H4 (cell line): ENCODE data around the gene RERE. TPM values are rescaled to one million over a fixed set of nuclear protein-coding genes. Genes with fewer than 3 reads are reported as not detected.

ENCODE experiments used
- DNase-seq: peaks from one replicate; pipeline ENCODE4 v3.0.0-alpha.2; 2015; ENCODE audit warnings: low spot score
- total RNA-seq: library from RNA; depleted of rRNA; stranded (reverse); fragments of >200 nt; shearing (Covaris generic); gene quantifications from 2 replicates; pipeline ENCODE4 v1.2.3, GENCODE V29; 2014

Gene RERE
- total RNA-seq, 1 experiment from 2014 or later: 19.1 TPM

GRCh38 chr1:8408151-8408839, 409.1 kb downstream of the RERE start:
- peak; percentile 75 for DNase-seq

- DNase-seq: no peak
Measured at GRCh38 chr1:8407652-8408051, 409.8 kb downstream of the RERE start.

- DNase-seq: no peak
Measured at GRCh38 chr1:8406960-8407359, 410.5 kb downstream of the RERE start.

- no peak for DNase-seq
Measured at GRCh38 chr1:8406011-8406410, 411.4 kb downstream of the RERE start.

- no peak for DNase-seq
Measured at GRCh38 chr1:8404460-8405370, 412.7 kb downstream of the RERE start.

GRCh38 chr1:8402109-8402710, 415.2 kb downstream of the RERE start:
- DNase-seq: no peak

GRCh38 chr1:8398677-8399076, 418.8 kb downstream of the RERE start:
- DNase-seq: no peak

- DNase-seq: no peak
Measured at GRCh38 chr1:8398086-8398485, 419.4 kb downstream of the RERE start.

GRCh38 chr1:8397511-8397910, 419.9 kb downstream of the RERE start:
- DNase-seq: no peak

GRCh38 chr1:8396786-8397406, 420.5 kb downstream of the RERE start:
- peak; percentile 77 for DNase-seq

- no peak for DNase-seq
Measured at GRCh38 chr1:8396083-8396785, 421.2 kb downstream of the RERE start.

- DNase-seq: no peak
Measured at GRCh38 chr1:8395433-8395866, 422.0 kb downstream of the RERE start.

- peak; percentile 90 for DNase-seq
Measured at GRCh38 chr1:8394456-8395321, 422.8 kb downstream of the RERE start.

GRCh38 chr1:8392522-8392921, 424.9 kb downstream of the RERE start:
- no peak for DNase-seq

- DNase-seq: no peak
Measured at GRCh38 chr1:8390707-8391106, 426.7 kb downstream of the RERE start.

GRCh38 chr1:8389958-8390535, 427.4 kb downstream of the RERE start:
- DNase-seq: no peak

- DNase-seq: no peak
Measured at GRCh38 chr1:8388732-8389562, 428.5 kb downstream of the RERE start.

GRCh38 chr1:8386247-8386646, 431.2 kb downstream of the RERE start:
- no peak for DNase-seq

- no peak for DNase-seq
Measured at GRCh38 chr1:8384577-8384976, 432.9 kb downstream of the RERE start.
